H9 (cell line): Measurements from ENCODE around the gene PEPD. TPM values are rescaled to one million over a fixed set of nuclear protein-coding genes. Genes with fewer than 3 reads are reported as not detected.
A peak's percentile ranks its signal among the peaks of the same experiment; 100 is the strongest.

Experiments used
- DNase-seq: peaks from one replicate; pipeline ENCODE4 v3.0.0-alpha.2; 2017
- H2AFZ ChIP-seq: one replicate; pipeline ENCODE4 v1.6.1; 2013; ENCODE audit warnings: mild to moderate bottlenecking, low read length, control low read depth, moderate library complexity
- H2AK5ac ChIP-seq: 2 replicates; pipeline ENCODE4 v1.6.1; 2013; ENCODE audit warnings: low read length, control low read depth, mixed read lengths; ENCODE audit not compliant: insufficient read length
- H2BK120ac ChIP-seq: one replicate; pipeline ENCODE4 v1.6.1; 2013; ENCODE audit warnings: low read depth, mild to moderate bottlenecking, low read length, control low read depth, inconsistent platforms; ENCODE audit not compliant: poor library complexity, severe bottlenecking
- H2BK12ac ChIP-seq: 2 replicates; pipeline ENCODE4 v1.6.1; 2013; ENCODE audit warnings: low read length, control low read depth, mixed read lengths, low read depth; ENCODE audit not compliant: insufficient read length
- H2BK15ac ChIP-seq: 2 replicates; pipeline ENCODE4 v1.6.1; 2013; ENCODE audit warnings: low read depth, low read length, control low read depth
- H2BK20ac ChIP-seq: one replicate; pipeline ENCODE4 v1.6.1; 2013; ENCODE audit warnings: low read depth, mild to moderate bottlenecking, low read length, control low read depth, inconsistent platforms; ENCODE audit not compliant: poor library complexity, severe bottlenecking
- H2BK5ac ChIP-seq: 2 replicates; pipeline ENCODE4 v1.6.1; 2013; ENCODE audit warnings: low read length, control low read depth, mixed read lengths; ENCODE audit not compliant: insufficient read length
- H3K14ac ChIP-seq: 2 replicates; pipeline ENCODE4 v1.6.1; 2013; ENCODE audit warnings: low read length, control low read depth; ENCODE audit not compliant: insufficient read depth
- H3K18ac ChIP-seq: 2 replicates; pipeline ENCODE4 v1.6.1; 2013; ENCODE audit warnings: low read depth, mild to moderate bottlenecking, mixed read lengths, low read length, control low read depth; ENCODE audit not compliant: insufficient read length
- H3K23ac ChIP-seq: 2 replicates; pipeline ENCODE4 v1.6.1; 2013; ENCODE audit warnings: low read length, control low read depth, mixed read lengths, low read depth; ENCODE audit not compliant: insufficient read length
- H3K23me2 ChIP-seq: 2 replicates; pipeline ENCODE4 v1.6.1; 2013; ENCODE audit warnings: low read depth, mild to moderate bottlenecking, mixed read lengths, low read length, control low read depth; ENCODE audit not compliant: insufficient read length, poor library complexity, severe bottlenecking
- H3K27ac ChIP-seq: 2 replicates; pipeline ENCODE4 v1.5.1; 2013; ENCODE audit warnings: low read length, control low read depth, mixed read lengths, low read depth; ENCODE audit not compliant: insufficient read length
- H3K27me3 ChIP-seq: 2 replicates; pipeline ENCODE4 v1.6.1; 2013; ENCODE audit warnings: low read length, control low read depth, inconsistent platforms; ENCODE audit not compliant: insufficient read depth
- H3K4ac ChIP-seq: 2 replicates; pipeline ENCODE4 v1.6.1; 2013; ENCODE audit warnings: low read depth, mild to moderate bottlenecking, control low read depth, inconsistent platforms, low read length, moderate library complexity
- H3K4me1 ChIP-seq: 2 replicates; pipeline ENCODE4 v1.6.1; 2013; ENCODE audit warnings: low read length, control low read depth, inconsistent platforms; ENCODE audit not compliant: insufficient read depth
- H3K4me2 ChIP-seq: 2 replicates; pipeline ENCODE4 v1.6.1; 2013; ENCODE audit warnings: low read length, control low read depth, mixed read lengths; ENCODE audit not compliant: insufficient read length, insufficient read depth
- H3K56ac ChIP-seq: 2 replicates; pipeline ENCODE4 v1.6.1; 2013; ENCODE audit warnings: low read depth, mild to moderate bottlenecking, mixed read lengths, low read length, control low read depth; ENCODE audit not compliant: insufficient read length
- H3K79me1 ChIP-seq: 2 replicates; pipeline ENCODE4 v1.6.1; 2013; ENCODE audit warnings: low read depth, mild to moderate bottlenecking, moderate library complexity, low read length, control low read depth, inconsistent platforms; ENCODE audit not compliant: insufficient read depth, poor library complexity, severe bottlenecking
- H3K79me2 ChIP-seq: 2 replicates; pipeline ENCODE4 v1.6.1; 2013; ENCODE audit warnings: low read length, control low read depth, inconsistent platforms; ENCODE audit not compliant: insufficient read depth
- H3K9ac ChIP-seq: 2 replicates; pipeline ENCODE4 v1.6.1; 2013; ENCODE audit warnings: low read length, control low read depth, mixed read lengths; ENCODE audit not compliant: insufficient read length; ENCODE audit errors: extremely low read depth
- H3K9me3 ChIP-seq: one replicate; pipeline ENCODE4 v1.6.1; 2013; ENCODE audit warnings: low read depth, low read length, inconsistent platforms; ENCODE audit not compliant: control insufficient read depth
- H3T11ph ChIP-seq: one replicate; pipeline ENCODE4 v1.6.1; 2013; ENCODE audit warnings: mild to moderate bottlenecking, low read length, control low read depth, inconsistent platforms
- H4K20me1 ChIP-seq: one replicate; pipeline ENCODE4 v1.6.1; 2013; ENCODE audit not compliant: control insufficient read depth, insufficient read length, insufficient read depth
- H4K5ac ChIP-seq: 2 replicates; pipeline ENCODE4 v1.6.1; 2013; ENCODE audit warnings: low read depth, mild to moderate bottlenecking, mixed read lengths, low read length, control low read depth; ENCODE audit not compliant: insufficient read length
- H4K8ac ChIP-seq: replicated peaks from 2 replicates; pipeline ENCODE4 v1.6.1; 2013; ENCODE audit warnings: low read length, control low read depth, mixed read lengths, low read depth; ENCODE audit not compliant: insufficient read length
- H4K91ac ChIP-seq: 2 replicates; pipeline ENCODE4 v1.6.1; 2013; ENCODE audit warnings: low read depth, mild to moderate bottlenecking, moderate library complexity, mixed read lengths, low read length, control low read depth; ENCODE audit not compliant: insufficient read length
- H3K27ac Mint-ChIP-seq, 3 experiments: 2 replicates in 2 of 3; 3 replicates in 1 of 3; pipeline ENCODE4 v1.8.0; 2020 to 2021; ENCODE audit warnings: mixed read lengths in 3 of 3, mild to moderate bottlenecking in 1 of 3, moderate library complexity in 1 of 3
- H3K27me3 Mint-ChIP-seq: 2 replicates; pipeline ENCODE4 v1.8.0; 2021; ENCODE audit warnings: low read depth, mild to moderate bottlenecking, moderate library complexity, mixed read lengths
- H3K36me3 Mint-ChIP-seq, 3 experiments: 2 replicates in 2 of 3; 3 replicates in 1 of 3; pipeline ENCODE4 v1.8.0; 2020 to 2021; ENCODE audit warnings: low read depth in 3 of 3, mixed read lengths in 3 of 3; ENCODE audit not compliant: insufficient read depth in 1 of 3
- H3K4me1 Mint-ChIP-seq, 2 experiments: 2 replicates each; pipeline ENCODE4 v1.8.0; 2020; ENCODE audit warnings: mixed read lengths in 2 of 2
- H3K4me3 Mint-ChIP-seq, 2 experiments: 2 replicates in 1 of 2; 3 replicates in 1 of 2; pipeline ENCODE4 v1.8.0; 2020 to 2021; ENCODE audit warnings: mild to moderate bottlenecking in 2 of 2, mixed read lengths in 2 of 2, moderate library complexity in 1 of 2
- H3K9me3 Mint-ChIP-seq, 2 experiments: 2 replicates in 1 of 2; 3 replicates in 1 of 2; pipeline ENCODE4 v1.8.0; 2020; ENCODE audit warnings: mild to moderate bottlenecking in 2 of 2, mixed read lengths in 2 of 2, moderate library complexity in 1 of 2
- WGBS: extraction: QIAGEN DNeasy Blood & Tissue Kit; methylation state at CpG from one replicate; pipeline ENCODE4 v1.1.7; 2013; ENCODE audit warnings: missing lambda C conversion rate, low lambda C conversion rate, mixed read lengths; ENCODE audit not compliant: insufficient read length; ENCODE audit errors: extremely low coverage; 5-methylcytosine and 5-hydroxymethylcytosine counted together
- total RNA-seq: library from RNA; stranded (reverse); gene quantifications from 2 replicates; pipeline ENCODE4 v1.2.1, GENCODE V29; 2021
- TF ChIP-seq, protein P1 (sequence below): fragments of 200-600 bp; sonication (generic); conservative IDR thresholded peaks from 3 replicates; pipeline ENCODE4 v1.8.0; 2021; ENCODE audit warnings: antibody characterized with exemption, mild to moderate bottlenecking

The PEPD gene
- total RNA-seq, 1 experiment from 2014 or later, result 52.8 TPM

DNA sequence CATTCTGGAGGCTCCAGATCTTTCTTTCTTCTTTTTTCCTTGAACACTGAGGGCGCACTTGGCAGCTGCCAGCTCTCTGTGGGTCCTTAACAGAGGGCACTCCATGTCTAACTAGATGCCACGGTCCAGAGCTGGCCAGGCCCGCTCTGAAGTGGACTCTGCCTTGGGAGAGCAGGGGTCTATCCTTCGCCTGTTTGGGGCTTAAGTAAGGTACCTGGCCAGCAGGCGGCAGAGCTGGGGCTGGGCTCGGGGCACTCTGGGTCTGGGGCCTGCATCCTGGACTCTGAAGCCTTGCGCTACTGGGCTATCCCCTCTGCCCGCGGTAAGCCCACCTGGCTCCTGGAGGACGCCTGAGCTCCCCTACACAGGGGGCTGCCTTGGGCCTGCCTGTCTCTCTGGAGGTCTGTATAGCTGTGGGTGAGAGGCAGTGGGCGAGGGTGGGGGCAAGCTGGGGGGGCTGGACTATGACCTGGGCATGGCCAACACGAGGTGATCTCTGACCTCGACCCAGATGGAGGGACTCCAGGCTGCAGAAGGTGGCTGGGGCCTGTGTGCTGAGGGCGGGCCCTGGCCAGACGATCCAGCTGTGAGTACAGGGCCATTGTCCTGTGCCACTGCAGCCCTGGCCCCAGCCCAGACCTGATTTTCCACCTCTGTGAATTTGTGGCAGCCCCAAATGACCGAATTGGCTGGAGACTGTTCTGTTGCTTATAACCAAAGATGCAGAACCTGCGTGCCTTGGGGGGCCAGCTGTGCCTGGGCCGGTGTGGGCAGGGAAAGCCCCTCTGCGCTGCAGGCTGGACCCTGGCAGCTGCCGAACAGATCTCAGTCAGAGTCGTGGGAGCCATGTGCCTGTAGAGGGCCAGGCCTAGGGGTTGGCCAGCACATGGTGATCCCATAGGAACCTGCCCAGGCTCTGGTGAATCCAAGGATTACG, 121.6 kb downstream of the PEPD start:
- Histone ChIP-seq H3K4me2 (no peak overlapping the region), H4K8ac (no peak overlapping the region), H2AK5ac (no peak overlapping the region), H3K56ac (no peak overlapping the region), H3K18ac (no peak overlapping the region), H3K79me1 (no peaks in the 10 kb centered on the region), H3K23me2 (no peaks in the 10 kb centered on the region), H3K23ac (no peak overlapping the region), H3K9me3 (no peaks in the 10 kb centered on the region), H4K5ac (no peak overlapping the region), H2BK15ac (no peak overlapping the region), H3K14ac (no peak overlapping the region), H2BK120ac (no peak overlapping the region), H3K27me3 (no peaks in the 10 kb centered on the region), H3K4me1 (peaks cover 2% of the 10 kb centered on the region; the same call in 1 of the 2 replicates), H3T11ph (no peak overlapping the region), H2BK12ac (no peak overlapping the region), H2AFZ (no peak overlapping the region), H3K4ac (no peak overlapping the region), H3K79me2 (no peaks in the 10 kb centered on the region), H2BK5ac (no peak overlapping the region), H4K91ac (no peak overlapping the region), H3K9ac (no peak overlapping the region), H4K20me1 (no peaks in the 10 kb centered on the region), H3K27ac (no peak overlapping the region), H2BK20ac (no peak overlapping the region)
- Mint-ChIP-seq H3K4me1 (peaks cover 4 to 16% of the 10 kb centered on the region in 2 experiments; a peak in 2 of 4 replicates), H3K4me3 (no peak overlapping the region), H3K36me3 (no peaks in the 10 kb centered on the region; a peak in 1 of 7 replicates), H3K9me3 (no peaks in the 10 kb centered on the region), H3K27ac (0 out of 7 replicates have a peak overlapping the region, but pooled peaks of 1 of the 3 experiments have one; percentile 55), H3K27me3 (no peaks in the 10 kb centered on the region)
- TF ChIP-seq, protein P1, sequence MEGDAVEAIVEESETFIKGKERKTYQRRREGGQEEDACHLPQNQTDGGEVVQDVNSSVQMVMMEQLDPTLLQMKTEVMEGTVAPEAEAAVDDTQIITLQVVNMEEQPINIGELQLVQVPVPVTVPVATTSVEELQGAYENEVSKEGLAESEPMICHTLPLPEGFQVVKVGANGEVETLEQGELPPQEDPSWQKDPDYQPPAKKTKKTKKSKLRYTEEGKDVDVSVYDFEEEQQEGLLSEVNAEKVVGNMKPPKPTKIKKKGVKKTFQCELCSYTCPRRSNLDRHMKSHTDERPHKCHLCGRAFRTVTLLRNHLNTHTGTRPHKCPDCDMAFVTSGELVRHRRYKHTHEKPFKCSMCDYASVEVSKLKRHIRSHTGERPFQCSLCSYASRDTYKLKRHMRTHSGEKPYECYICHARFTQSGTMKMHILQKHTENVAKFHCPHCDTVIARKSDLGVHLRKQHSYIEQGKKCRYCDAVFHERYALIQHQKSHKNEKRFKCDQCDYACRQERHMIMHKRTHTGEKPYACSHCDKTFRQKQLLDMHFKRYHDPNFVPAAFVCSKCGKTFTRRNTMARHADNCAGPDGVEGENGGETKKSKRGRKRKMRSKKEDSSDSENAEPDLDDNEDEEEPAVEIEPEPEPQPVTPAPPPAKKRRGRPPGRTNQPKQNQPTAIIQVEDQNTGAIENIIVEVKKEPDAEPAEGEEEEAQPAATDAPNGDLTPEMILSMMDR, result peak; percentile 24; the same call in 2 of the 3 replicates
- no CpG with 5 or more reads among the region's 22 CpGs for WGBS
- DNase-seq, result no peak
